K562 (cell line): Measurements from ENCODE around the gene MUC5B. TPM values are rescaled to one million over a fixed set of nuclear protein-coding genes. Genes with fewer than 3 reads are reported as not detected.
"Not testable (repeated sequence)": the region's sequence is repeated elsewhere in the genome, so short reads cannot be mapped to it uniquely, and the experiment has no call there.

Experiments
- ATAC-seq: fragments of 200-7000 bp; cut with Tn5 transposase; 3 replicates; pipeline ENCODE4 v1.9.1; 2020; ENCODE audit warnings: moderate library complexity
- BruUV-seq: library from RNA; stranded (reverse); fragments of 400-500 nt; replicated peaks from 2 replicates; lab custom pipeline; 2021; lab: Mats Ljungman, UMichigan
- CTCF ChIA-PET: fragments of 300-600 bp; formaldehyde crosslinking; extraction: SDS; loops from one replicate; lab custom pipeline; 2021; ENCODE audit warnings: low intra/inter-chr PET ratio; lab: Yijun Ruan, JAX
- POLR2A ChIA-PET: fragments of 300-600, 350-650 bp; sonication (Branson Sonifier 250); formaldehyde crosslinking; extraction: SDS; loops from one replicate; lab custom pipeline; 2021; ENCODE audit warnings: antibody characterized with exemption, inconsistent platforms; lab: Yijun Ruan, JAX
- DNase-seq, 4 experiments: peaks; one replicate each; pipeline versions ENCODE4 v3.0.0 to v3.0.0-alpha.2; 2011 to 2018; ENCODE audit warnings: low spot score in 3 of 4, mixed read lengths in 3 of 4; ENCODE audit errors: extremely low read depth in 1 of 4
- FAIRE-seq: peaks from 2 replicates; lab custom pipeline; 2011; peaks lifted over from hg19 to GRCh38; lab: Jason Lieb, UNC
- H2AFZ ChIP-seq: 2 replicates; pipeline ENCODE4 v1.6.0; 2011; ENCODE audit warnings: low read depth, low read length, control low read depth, inconsistent platforms
- H3K27ac ChIP-seq: fragments of 200-600 bp; 3 replicates; pipeline ENCODE4 v1.8.0; 2011; ENCODE audit warnings: low read depth, mild to moderate bottlenecking, control low read depth, inconsistent platforms, low read length, moderate library complexity, mixed read lengths; ENCODE audit errors: extremely low read depth
- H3K27me3 ChIP-seq, 2 experiments: fragments of 300-600 bp in 1 of 2; 2 replicates in 1 of 2; 3 replicates in 1 of 2; pipeline versions ENCODE4 v1.6.0 to v1.8.0; 2011; ENCODE audit warnings: inconsistent platforms in 2 of 2, low read length in 2 of 2, mild to moderate bottlenecking in 1 of 2, mixed read lengths in 1 of 2, moderate library complexity in 1 of 2; ENCODE audit not compliant: control insufficient read depth in 2 of 2, insufficient read depth in 2 of 2
- H3K36me3 ChIP-seq: fragments of 300-600 bp; 3 replicates; pipeline ENCODE4 v1.8.0; 2011; ENCODE audit warnings: mild to moderate bottlenecking, low read length, inconsistent platforms; ENCODE audit not compliant: control insufficient read depth, insufficient read depth
- H3K4me1 ChIP-seq, 2 experiments: fragments of 200-600 bp in 1 of 2; replicated peaks in 1 of 2; 2 replicates in 1 of 2; 3 replicates in 1 of 2; pipeline versions ENCODE4 v1.5.1 to v1.8.0; 2011; ENCODE audit warnings: inconsistent platforms in 2 of 2, low read length in 2 of 2, mild to moderate bottlenecking in 1 of 2, mixed read lengths in 1 of 2, moderate library complexity in 1 of 2; ENCODE audit not compliant: control insufficient read depth in 2 of 2, insufficient read depth in 2 of 2
- H3K4me2 ChIP-seq: 2 replicates; pipeline ENCODE4 v1.6.1; 2011; ENCODE audit warnings: low read length, control low read depth, inconsistent platforms, mixed read lengths; ENCODE audit not compliant: insufficient read depth
- H3K4me3 ChIP-seq: fragments of 200-600 bp; sonication (generic), shearing (Covaris generic); 2 replicates; pipeline ENCODE4 v1.5.1; 2016; ENCODE audit warnings: control low read depth, inconsistent platforms
- H3K79me2 ChIP-seq: fragments of 200-600 bp; 3 replicates; pipeline ENCODE4 v1.8.0; 2011; ENCODE audit warnings: low read length, inconsistent platforms; ENCODE audit not compliant: control insufficient read depth, insufficient read depth
- H3K9ac ChIP-seq, 2 experiments: 2 replicates each; pipeline versions ENCODE4 v1.6.0 to v1.6.1; 2011; ENCODE audit warnings: low read depth in 2 of 2, low read length in 2 of 2, control low read depth in 1 of 2, inconsistent platforms in 1 of 2, mild to moderate bottlenecking in 1 of 2, mixed read lengths in 1 of 2; ENCODE audit not compliant: insufficient read depth in 1 of 2
- H3K9me1 ChIP-seq: one replicate; pipeline ENCODE4 v1.6.0; 2011; ENCODE audit warnings: inconsistent platforms, mild to moderate bottlenecking, low read length, moderate library complexity; ENCODE audit not compliant: control insufficient read depth, insufficient read depth
- H3K9me3 ChIP-seq: replicated peaks from 2 replicates; pipeline ENCODE4 v1.5.1; 2011; ENCODE audit warnings: low read depth, low read length, inconsistent platforms; ENCODE audit not compliant: control insufficient read depth, insufficient read depth
- H4K20me1 ChIP-seq: replicated peaks from 2 replicates; pipeline ENCODE4 v1.6.1; 2011; ENCODE audit warnings: low read length, inconsistent platforms, mixed read lengths; ENCODE audit not compliant: control insufficient read depth, insufficient read depth
- WGBS: fragments of 100-300 bp; shearing (Covaris generic); methylation state at CpG from one replicate; pipeline ENCODE4 v1.1.6; 2016; ENCODE audit warnings: low coverage, mixed read lengths; ENCODE audit not compliant: insufficient coverage; ENCODE audit errors: missing lambda C conversion rate; 5-methylcytosine and 5-hydroxymethylcytosine counted together
- in situ Hi-C: fragments of 300-500 bp; cut with MboI; formaldehyde crosslinking; loops from 4 replicates; pipeline ENCODE4 v1.15.0; 2018; ENCODE audit warnings: inconsistent platforms, mixed read lengths
- intact Hi-C: fragments of 100-400 bp; cut with micrococcal nuclease; formaldehyde crosslinking; loops from 2 replicates; pipeline ENCODE4 v1.14.2; 2022
- polyA plus RNA-seq, 8 experiments: library from polyadenylated mRNA; depleted of rRNA in 4 of 8; stranded (reverse) in 5 of 8; unstranded in 3 of 8; fragments of >200 nt; fragmentation: Nextera tagmentation in 2 of 8; fragmentation: Illumina TruSeq in 1 of 8; extraction: Ambion mirVana in 2 of 8; extraction: Trizol in 1 of 8; gene quantifications; 2 replicates each; pipeline versions ENCODE4 v1.2.1 to v1.2.3, GENCODE V29; 2011 to 2014; ENCODE audit warnings: inconsistent platforms in 1 of 8, missing spikeins in 1 of 8
- total RNA-seq, 7 experiments: library from RNA; depleted of rRNA in 6 of 7; stranded (reverse); fragments of >200 nt in 6 of 7; fragmentation: Illumina TruSeq in 2 of 7; extraction: Trizol in 2 of 7; gene quantifications; 2 replicates each; pipeline versions ENCODE4 v1.2.1 to v1.2.3, GENCODE V29; 2011 to 2021; ENCODE audit warnings: low replicate concordance in 1 of 7

The MUC5B gene
- total and polyA plus RNA-seq, 9 of the 15 experiments (the other 6 are each of a cell fraction or from before 2014, with no cell fraction given): 0.04 to 0.95 TPM; not detected in 7

- H3K27ac ChIP-seq, H4K20me1 ChIP-seq, H3K27me3 ChIP-seq, BruUV-seq, H3K4me1 ChIP-seq, H3K4me3 ChIP-seq, H3K4me2 ChIP-seq, H3K9me1 ChIP-seq, FAIRE-seq, H3K79me2 ChIP-seq, DNase-seq, in situ Hi-C loops, H3K36me3 ChIP-seq, ATAC-seq, intact Hi-C loops, H3K9me3 ChIP-seq, H2AFZ ChIP-seq, H3K9ac ChIP-seq, POLR2A ChIA-PET, CTCF ChIA-PET: not testable (repeated sequence)
- WGBS: 22% methylated on average over 7 of the region's 14 CpGs
These were observed 24.2 kb downstream of the MUC5B start for GRCh38 chr11:1247026-1247425.

GRCh38 chr11:1248951-1249350 is 26.1 kb downstream of the MUC5B start:
- H3K9ac ChIP-seq, H3K4me1 ChIP-seq, H3K9me1 ChIP-seq, FAIRE-seq, H3K4me2 ChIP-seq, H4K20me1 ChIP-seq, H3K4me3 ChIP-seq, BruUV-seq, intact Hi-C loops, DNase-seq, H3K36me3 ChIP-seq, ATAC-seq, H2AFZ ChIP-seq, H3K27ac ChIP-seq, POLR2A ChIA-PET, H3K79me2 ChIP-seq, H3K27me3 ChIP-seq, CTCF ChIA-PET, H3K9me3 ChIP-seq, in situ Hi-C loops: not testable (repeated sequence)
- 10% methylated on average over 2 of the region's 18 CpGs for WGBS

- not testable (repeated sequence) for BruUV-seq, ATAC-seq
These were observed 27.5 kb downstream of the MUC5B start for GRCh38 chr11:1250411-1250810.

More at GRCh38 chr11:1250411-1250810, 27.5 kb downstream of the MUC5B start:
- H3K36me3 ChIP-seq, H2AFZ ChIP-seq, H3K9me1 ChIP-seq, H3K4me1 ChIP-seq, FAIRE-seq, H3K9ac ChIP-seq, H3K4me3 ChIP-seq, H3K9me3 ChIP-seq, H3K27ac ChIP-seq, CTCF ChIA-PET, intact Hi-C loops, POLR2A ChIA-PET, DNase-seq, H3K4me2 ChIP-seq, H4K20me1 ChIP-seq, H3K79me2 ChIP-seq, in situ Hi-C loops: not testable (repeated sequence)
- H3K27me3 ChIP-seq: peaks cover 0 to 13% of the 10 kb centered on the region in 2 experiments; a peak in 2 of 5 replicates
- WGBS: 22% methylated on average over 2 of the region's 12 CpGs
